Left colon (tissue), 2 donors: Measurements from ENCODE around the gene CDH8. TPM values are rescaled to one million over a fixed set of nuclear protein-coding genes. Genes with fewer than 3 reads are reported as not detected.
"Not testable (repeated sequence)": the region's sequence is repeated elsewhere in the genome, so short reads cannot be mapped to it uniquely, and the experiment has no call there.

ENCODE experiments used
- ATAC-seq: fragments of 200-7000 bp; cut with Tn5 transposase; one replicate; pipeline ENCODE4 v1.9.1; 2020; ENCODE audit warnings: mild to moderate bottlenecking, moderate library complexity
- DNase-seq, 2 donors: peaks; one replicate each; pipeline ENCODE4 v3.0.0-alpha.2; 2020
- intact Hi-C, 2 donors: fragments of 100-400 bp; cut with DNase I in 1 of 2; cut with micrococcal nuclease in 1 of 2; formaldehyde crosslinking; loops; one replicate each; pipeline versions ENCODE4 v1.11.2 to v1.14.0; 2022; cut with DNase I, micrococcal nuclease
- total RNA-seq, 2 donors: library from RNA; stranded (reverse); fragmentation: NEBNext Ultra II Directional; extraction: Animal tissue kit (Norgen Biotek cat#: 25700); gene quantifications; one replicate each; pipeline ENCODE4 v1.2.1, GENCODE V29; 2021
- donor health status: DM: no; HTN: no; CAD: no.
- donor health status: DM: yes; HTN: yes; CAD: no.

The CDH8 gene
- total RNA-seq, 2 donors from 2014 or later, result not detected

- no peak for ATAC-seq
- intact Hi-C loops, result no loop called here
- DNase-seq, result no peak
These were observed 90.2 kb downstream of the CDH8 start for GRCh38 chr16:61946019-61946418.

DNA sequence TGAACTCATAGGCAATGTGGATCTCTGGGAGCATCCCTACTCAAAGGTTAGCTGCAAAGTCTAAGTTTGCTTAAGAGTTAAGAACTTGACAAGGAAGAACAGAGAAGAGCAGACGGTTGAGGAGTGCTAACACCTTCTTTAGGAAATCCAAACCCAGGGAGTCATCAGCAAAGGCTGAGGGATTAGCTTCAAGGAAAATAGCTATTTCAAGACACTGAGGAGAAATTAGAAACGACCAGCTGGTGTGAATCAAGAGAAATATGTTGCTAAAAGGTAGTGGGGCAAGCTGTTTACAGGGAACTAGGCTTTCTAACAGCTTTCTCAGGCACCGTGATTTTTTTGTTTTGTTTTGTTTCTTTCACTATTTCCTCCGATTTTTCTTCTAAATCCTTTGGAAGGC is 90.7 kb downstream of the CDH8 start:
- no peak for DNase-seq
- intact Hi-C loops, result no loop called here
- ATAC-seq, result no peak

DNA sequence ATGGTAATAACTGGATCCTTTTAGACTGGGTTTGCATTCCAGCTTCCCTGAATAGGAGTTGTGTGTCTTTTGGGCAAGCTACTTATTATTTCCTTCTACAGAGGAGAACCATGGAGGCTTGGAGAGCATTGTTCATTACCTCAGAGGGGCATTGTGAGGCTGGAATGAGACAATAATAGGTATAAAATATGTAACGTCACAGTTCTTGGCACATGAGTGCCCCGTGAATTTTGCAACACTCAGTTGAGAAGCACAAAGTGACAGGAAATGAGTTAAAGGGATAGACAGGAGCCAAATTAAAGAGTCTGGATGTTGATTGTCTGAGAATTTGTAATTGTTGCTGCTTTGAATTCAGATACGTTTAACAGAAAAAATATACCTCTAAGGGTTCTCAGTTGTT is 92.2 kb downstream of the CDH8 start:
- ATAC-seq (no peak), DNase-seq (no peak)
- intact Hi-C loops, result no loop called here

DNA sequence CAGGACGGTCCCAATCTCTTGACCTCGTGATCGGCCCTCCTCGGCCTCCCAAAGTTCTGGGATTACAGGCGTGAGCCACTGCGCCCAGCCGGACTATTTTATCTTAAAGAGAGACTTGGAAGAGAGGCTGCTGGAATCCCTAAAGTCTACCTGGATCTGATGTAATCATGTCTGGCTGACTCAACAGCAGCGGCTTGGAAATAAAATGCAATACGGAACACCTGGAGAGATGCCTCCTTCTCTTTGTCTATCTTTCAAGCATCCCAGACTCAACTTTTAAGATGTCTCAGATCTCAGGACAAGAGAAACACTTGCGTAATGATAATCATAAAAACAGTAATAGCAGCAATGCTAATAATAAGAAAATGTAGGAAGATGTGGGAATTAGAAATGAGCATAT is 95.6 kb downstream of the CDH8 start:
- DNase-seq, result no peak
- intact Hi-C loops, result no loop called here
- no peak for ATAC-seq

DNA sequence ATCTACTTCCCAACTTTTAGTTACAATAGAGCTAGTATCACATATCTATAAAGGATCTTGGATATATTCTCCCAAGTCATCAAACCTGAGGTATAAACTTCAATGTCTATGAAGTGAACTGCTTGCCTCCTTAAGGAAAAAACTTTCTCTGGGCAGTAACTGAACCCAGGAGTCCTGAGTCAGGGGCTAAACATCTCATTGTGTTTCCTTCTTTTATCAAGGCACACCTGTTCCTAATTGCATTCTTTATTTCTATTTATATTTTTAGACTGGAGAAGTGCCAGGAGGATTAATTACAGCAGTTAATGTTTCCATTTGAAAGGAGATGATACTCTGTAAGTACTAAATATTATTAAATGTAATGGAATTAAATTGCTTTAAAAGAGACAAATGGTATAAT is 98.6 kb downstream of the CDH8 start:
- intact Hi-C loops, result no loop called here
- DNase-seq (no peak), ATAC-seq (no peak)

DNA sequence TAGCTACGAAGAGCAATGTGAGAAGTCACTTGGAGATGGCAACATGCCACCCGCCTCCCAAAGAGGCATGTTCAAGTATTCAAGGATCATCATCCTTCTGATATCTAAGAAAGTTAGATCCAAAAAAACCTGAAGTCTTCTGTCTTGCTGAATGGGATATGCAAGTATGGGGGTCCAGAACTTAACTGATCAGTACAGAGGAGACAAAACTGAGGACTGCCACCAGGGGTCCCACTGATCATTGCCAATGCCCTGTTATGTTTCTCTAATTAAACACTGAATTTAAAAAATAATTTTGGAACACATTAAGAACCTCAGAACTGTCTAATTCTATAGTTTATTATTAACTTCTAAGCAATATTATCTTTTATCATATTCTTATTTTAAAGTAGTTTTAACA is 99.7 kb downstream of the CDH8 start:
- intact Hi-C loops, result no loop called here
- ATAC-seq (no peak), DNase-seq (no peak)

DNA sequence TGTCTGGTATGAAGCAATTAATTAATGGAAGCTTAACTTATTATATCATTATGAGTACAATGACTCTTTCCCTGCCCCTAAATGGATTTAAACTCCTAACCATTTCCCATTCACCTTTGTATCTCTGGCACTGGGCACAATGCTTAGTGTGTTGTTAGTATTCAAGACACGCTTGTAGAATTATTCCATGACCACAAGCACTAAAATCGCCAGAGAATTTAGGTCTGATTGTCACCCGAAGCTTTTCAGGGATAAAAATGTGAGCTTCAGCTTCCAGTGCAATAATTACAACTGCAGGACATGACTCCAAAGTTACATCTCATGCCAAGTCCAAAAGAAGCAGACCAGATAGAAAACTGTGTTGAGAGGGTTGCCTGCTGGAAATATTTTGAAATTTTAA is 101.6 kb downstream of the CDH8 start:
- no peak for ATAC-seq
- no peak for DNase-seq
- intact Hi-C loops, result no loop called here

GRCh38 chr16:61929776-61930175 is 106.5 kb downstream of the CDH8 start:
- intact Hi-C loops, result no loop called here
- ATAC-seq, result no peak

GRCh38 chr16:61926766-61927165 is 109.5 kb downstream of the CDH8 start:
- intact Hi-C loops, result no loop called here
- ATAC-seq, result no peak
- no peak for DNase-seq

More at GRCh38 chr16:61929776-61930175, 106.5 kb downstream of the CDH8 start:
- DNase-seq, result no peak

DNA sequence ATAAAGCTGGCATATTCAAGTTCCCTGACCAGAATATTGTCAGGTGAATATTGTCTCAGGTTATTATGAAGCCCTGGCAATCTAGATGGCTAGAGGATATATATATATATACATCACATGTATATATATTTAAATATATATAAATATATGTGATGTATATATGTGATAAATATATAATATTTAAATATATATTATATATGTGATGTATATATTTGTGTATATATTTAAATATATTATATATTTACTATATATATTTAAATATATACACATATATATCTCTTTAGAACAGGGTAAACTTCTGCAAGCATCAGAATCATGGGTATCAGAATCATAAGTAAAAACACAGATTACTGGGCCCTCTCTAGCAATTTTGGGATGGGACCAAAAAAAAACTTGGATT is 112.6 kb downstream of the CDH8 start:
- intact Hi-C loops, result no loop called here
- DNase-seq, result no peak
- no peak for ATAC-seq

- ATAC-seq, result no peak
These were observed 114.9 kb downstream of the CDH8 start for GRCh38 chr16:61921373-61921772.

GRCh38 chr16:61917865-61918826 is 118.1 kb downstream of the CDH8 start:
- intact Hi-C loops, DNase-seq, ATAC-seq: not testable (repeated sequence)

More at GRCh38 chr16:61921373-61921772, 114.9 kb downstream of the CDH8 start:
- no peak for DNase-seq
- intact Hi-C loops, result no loop called here

GRCh38 chr16:61915569-61915968 is 120.7 kb downstream of the CDH8 start:
- DNase-seq (no peak), ATAC-seq (no peak)
- intact Hi-C loops, result no loop called here

- intact Hi-C loops, result no loop called here
- ATAC-seq (no peak), DNase-seq (no peak)
These were observed 127.2 kb downstream of the CDH8 start for GRCh38 chr16:61909074-61909473.

GRCh38 chr16:61908426-61908825 is 127.8 kb downstream of the CDH8 start:
- intact Hi-C loops, result no loop called here
- ATAC-seq (no peak), DNase-seq (no peak)

GRCh38 chr16:61901689-61902088 is 134.5 kb downstream of the CDH8 start:
- DNase-seq (no peak), ATAC-seq (no peak)
- intact Hi-C loops, result no loop called here

- no peak for DNase-seq
- no peak for ATAC-seq
- intact Hi-C loops, result no loop called here
These were observed 135.8 kb downstream of the CDH8 start for GRCh38 chr16:61900482-61900881.

DNA sequence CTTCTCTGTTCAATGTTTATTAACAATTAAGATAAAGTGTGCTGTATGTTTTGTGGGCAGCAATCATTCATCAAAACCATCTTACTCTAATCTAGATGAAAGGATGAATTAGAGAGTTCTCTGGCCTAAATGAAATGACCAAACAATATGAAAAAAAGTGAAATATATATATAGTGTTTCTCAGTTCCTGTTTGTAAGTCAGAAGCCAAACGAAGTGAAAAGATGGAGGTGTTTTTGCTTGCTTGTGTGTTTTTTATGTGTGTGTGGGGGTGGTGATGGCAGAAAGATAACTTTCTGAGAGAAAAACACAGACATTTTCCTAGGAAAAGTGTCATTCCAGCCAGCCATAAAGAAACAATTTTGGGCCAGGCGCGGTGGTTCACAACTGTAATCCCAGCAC is 138.6 kb downstream of the CDH8 start:
- intact Hi-C loops, result no loop called here
- ATAC-seq (no peak), DNase-seq (no peak)

DNA sequence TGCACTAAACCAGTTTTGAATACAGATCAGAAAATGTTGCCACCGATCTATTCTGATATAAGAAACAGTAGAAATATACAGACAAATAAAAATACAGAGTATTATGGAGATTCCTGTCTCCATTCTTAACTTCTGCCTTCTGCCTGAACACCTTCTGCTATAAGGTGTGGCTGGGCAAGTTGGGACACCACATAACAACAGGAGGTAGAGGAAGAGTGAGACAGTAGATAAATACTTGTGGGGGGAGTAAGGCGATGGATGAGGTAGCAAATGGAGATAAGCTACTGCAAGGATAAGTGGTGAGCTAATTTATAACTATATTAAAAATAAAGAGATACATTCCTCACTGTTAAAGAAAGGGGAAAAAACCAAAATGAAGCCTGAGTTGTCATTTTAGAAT is 143.7 kb downstream of the CDH8 start:
- intact Hi-C loops, result no loop called here
- no peak for ATAC-seq
- no peak for DNase-seq

DNA sequence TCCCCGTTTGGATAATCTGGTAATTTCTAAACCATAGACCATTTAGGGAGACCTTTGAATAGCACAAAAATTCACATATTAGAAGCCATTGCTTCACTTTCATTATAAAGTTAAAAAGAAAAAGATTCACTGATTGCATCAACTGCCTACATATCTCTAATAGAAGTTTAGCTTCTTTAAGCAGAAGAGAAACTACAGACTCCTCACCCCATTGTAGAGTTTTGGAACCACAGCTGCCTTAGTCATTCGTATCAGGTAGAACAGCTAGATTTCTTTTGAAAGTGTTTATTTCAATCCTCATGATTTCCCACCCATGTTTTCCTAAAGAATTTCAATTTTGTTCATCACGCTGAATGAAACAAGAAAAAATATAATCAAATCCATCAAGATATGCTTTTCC is 144.8 kb downstream of the CDH8 start:
- no peak for ATAC-seq
- intact Hi-C loops, result no loop called here
- DNase-seq, result no peak

- DNase-seq (no peak), ATAC-seq (no peak)
- intact Hi-C loops, result no loop called here
These were observed 145.9 kb downstream of the CDH8 start for GRCh38 chr16:61890386-61890785.
